LNCaP clone FGC (cell line): Measurements from ENCODE around the gene MATN1.

ENCODE experiments used
- DNase-seq: peaks from one replicate; pipeline ENCODE4 v3.0.0-alpha.2; 2011; ENCODE audit warnings: low read depth
- H3K4me3 ChIP-seq: 2 replicates; pipeline ENCODE4 v1.5.1; 2011; ENCODE audit warnings: mild to moderate bottlenecking, low read depth, low read length, control low read depth
- CTCF ChIP-seq: IDR thresholded peaks from 2 replicates; pipeline ENCODE4 v1.5.1; 2012; ENCODE audit warnings: mild to moderate bottlenecking; ENCODE audit not compliant: control insufficient read depth, insufficient read depth; ENCODE audit errors: extremely low read depth

MATN1 gene

GRCh38 chr1:30680429-30680828 is 43.0 kb downstream of the MATN1 start:
- DNase-seq, result no peak
- TF ChIP-seq CTCF, result no peak
- no peak overlapping the region for H3K4me3 ChIP-seq

DNA sequence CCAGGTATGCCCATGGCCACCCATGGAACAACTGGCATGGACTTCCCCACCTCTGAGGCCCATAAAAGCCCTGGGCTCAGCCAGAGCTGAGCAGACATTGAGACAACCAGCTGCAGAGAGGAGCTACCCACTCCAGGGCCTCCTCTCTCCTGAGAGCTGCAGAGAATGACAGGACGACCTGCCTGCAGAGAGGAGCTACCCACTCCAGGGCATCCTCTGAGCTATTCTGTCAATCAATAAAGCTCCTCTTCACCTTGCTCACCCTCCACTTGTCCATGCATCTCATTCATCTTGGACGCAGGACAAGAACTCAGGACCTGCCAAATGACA is 43.4 kb downstream of the MATN1 start:
- H3K4me3 ChIP-seq, result no peak overlapping the region
- no peak for TF ChIP-seq CTCF
- DNase-seq, result no peak

DNA sequence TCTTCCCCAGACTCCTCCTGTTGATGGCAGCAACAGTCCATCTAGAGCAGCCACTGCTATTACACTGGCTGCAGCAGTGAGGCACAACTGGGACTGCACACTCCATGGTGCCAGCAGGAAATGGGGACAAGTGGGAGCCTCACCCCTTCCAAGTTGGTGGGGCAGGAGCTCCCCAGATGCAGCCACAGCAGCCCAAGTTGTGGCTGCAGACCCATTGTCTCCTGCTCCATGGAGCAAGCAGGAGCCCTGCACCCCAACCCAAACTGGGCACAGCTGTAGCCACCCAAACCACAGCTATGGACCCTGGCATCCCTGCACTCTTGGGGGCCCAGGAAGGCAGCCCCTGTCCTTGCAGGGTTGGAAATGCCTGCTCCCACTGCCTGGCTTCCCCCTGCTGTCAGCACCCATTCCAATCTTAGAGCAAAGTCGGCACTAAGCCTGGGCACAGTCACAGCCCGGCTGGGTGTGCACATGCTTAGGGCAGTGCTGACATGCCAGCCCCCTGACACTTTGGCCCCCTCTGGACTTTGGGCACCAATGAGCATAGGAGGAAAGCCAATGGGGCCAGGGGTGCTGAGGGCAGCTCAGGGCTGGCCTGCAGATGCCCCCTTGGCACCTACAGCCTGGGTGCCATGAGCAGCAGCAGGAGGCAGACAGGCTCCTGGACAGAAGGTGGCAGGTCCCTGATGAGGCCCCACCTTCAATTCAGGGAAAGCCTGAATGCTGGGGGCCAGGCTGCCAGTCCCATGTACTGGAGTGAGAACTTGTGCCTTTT is 44.0 kb downstream of the MATN1 start:
- no peak for TF ChIP-seq CTCF
- no peak overlapping the region for H3K4me3 ChIP-seq
- DNase-seq, result no peak

DNA sequence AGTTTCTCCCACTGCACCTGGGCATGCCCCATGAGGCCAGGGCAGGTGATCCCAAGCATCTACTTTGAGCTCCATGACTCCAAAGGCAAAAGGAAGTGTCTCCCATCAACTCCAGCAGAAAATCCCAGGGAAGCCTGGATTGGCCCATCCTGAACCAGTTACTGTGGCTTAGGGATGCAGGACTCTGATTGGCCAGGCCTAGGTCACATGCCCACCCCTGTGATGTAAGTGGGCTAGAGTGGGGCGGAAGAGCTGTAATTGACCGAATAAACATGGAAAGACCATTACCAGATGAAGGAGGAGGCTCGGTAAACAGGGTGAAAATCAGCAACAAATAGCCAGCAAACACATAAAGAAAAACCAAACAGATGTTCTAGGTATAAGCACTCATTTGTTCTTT is 45.2 kb downstream of the MATN1 start:
- no peak overlapping the region for H3K4me3 ChIP-seq
- DNase-seq, result no peak
- TF ChIP-seq CTCF, result no peak

GRCh38 chr1:30677471-30677870 is 45.9 kb downstream of the MATN1 start:
- DNase-seq, result no peak
- no peak overlapping the region for H3K4me3 ChIP-seq
- no peak for TF ChIP-seq CTCF

- DNase-seq, result peak; percentile 67
- H3K4me3 ChIP-seq, result no peak overlapping the region
- TF ChIP-seq CTCF, result no peak
Observed at GRCh38 chr1:30675761-30676160, 47.6 kb downstream of the MATN1 start.

DNA sequence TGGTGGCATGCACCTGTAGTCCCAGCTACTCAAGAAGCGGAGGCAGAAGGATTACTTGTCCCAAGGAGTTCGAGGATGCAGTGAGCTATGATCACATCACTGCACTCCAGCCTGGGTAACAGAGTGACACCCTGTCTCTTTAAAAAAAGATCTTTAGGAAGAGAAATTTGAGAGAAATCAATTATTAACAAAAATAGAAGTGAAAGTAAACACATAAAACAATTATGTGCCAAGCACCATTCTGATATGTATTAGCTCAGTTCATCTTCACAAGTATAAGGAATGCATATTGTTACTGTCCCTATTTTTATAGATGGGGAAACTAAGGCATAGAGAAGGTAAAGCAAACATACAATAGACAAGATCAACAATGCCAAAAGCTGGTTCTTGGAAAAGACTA is 48.1 kb downstream of the MATN1 start:
- DNase-seq, result no peak
- no peak overlapping the region for H3K4me3 ChIP-seq
- TF ChIP-seq CTCF, result no peak
